HG02840 (cell line): ENCODE data around the gene USP17L5.
"Not testable (repeated sequence)": the region's sequence is repeated elsewhere in the genome, so short reads cannot be mapped to it uniquely, and the experiment has no call there.

Experiments used
- ATAC-seq: cut with Tn5 transposase; IDR thresholded peaks from one replicate; pipeline ENCODE4 v1.9.1; 2021; ENCODE audit warnings: mild to moderate bottlenecking, moderate library complexity, moderate number of reproducible peaks; ENCODE audit not compliant: unreplicated experiment, low FRiP score

Gene USP17L5, protein sequence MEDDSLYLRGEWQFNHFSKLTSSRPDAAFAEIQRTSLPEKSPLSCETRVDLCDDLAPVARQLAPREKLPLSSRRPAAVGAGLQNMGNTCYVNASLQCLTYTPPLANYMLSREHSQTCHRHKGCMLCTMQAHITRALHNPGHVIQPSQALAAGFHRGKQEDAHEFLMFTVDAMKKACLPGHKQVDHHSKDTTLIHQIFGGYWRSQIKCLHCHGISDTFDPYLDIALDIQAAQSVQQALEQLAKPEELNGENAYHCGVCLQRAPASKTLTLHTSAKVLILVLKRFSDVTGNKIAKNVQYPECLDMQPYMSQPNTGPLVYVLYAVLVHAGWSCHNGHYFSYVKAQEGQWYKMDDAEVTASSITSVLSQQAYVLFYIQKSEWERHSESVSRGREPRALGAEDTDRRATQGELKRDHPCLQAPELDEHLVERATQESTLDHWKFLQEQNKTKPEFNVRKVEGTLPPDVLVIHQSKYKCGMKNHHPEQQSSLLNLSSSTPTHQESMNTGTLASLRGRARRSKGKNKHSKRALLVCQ

DNA sequence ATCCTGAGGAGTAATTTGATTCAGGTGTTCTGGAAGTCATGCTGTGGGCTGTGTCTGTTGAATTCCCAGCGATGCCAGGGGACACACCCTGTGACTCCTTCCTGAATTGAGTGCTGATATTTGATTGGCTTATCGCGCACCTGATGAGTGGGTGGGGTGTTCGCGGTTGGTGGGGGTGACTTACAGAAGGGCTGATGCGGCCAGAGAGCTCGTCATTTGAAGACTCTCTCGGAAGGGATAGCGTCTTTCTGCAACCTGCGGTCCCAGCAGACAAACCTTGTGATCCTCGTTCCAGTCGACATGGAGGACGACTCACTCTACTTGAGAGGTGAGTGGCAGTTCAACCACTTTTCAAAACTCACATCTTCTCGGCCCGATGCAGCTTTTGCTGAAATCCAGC is at the start of gene USP17L5:
TSS of gene USP17L5 (plus strand) at position 301 of the 400 bp plus-strand sequence. CDS start at position 301, 0 bp downstream.
- ATAC-seq = not testable (repeated sequence)

- ATAC-seq = not testable (repeated sequence)
Measured at GRCh38 chr4:9324191-9324590, 15.0 kb upstream of the USP17L5 start.

- ATAC-seq = not testable (repeated sequence)
Measured at GRCh38 chr4:9324865-9325264, 14.3 kb upstream of the USP17L5 start, which contains the start of gene USP17L24. TSS of gene USP17L24 (plus strand) at chr4:9325165. CDS start at chr4:9325165, 0 bp downstream.

GRCh38 chr4:9329611-9330010 is 9.6 kb upstream of the USP17L5 start, which contains the start of gene USP17L25:
TSS of gene USP17L25 (plus strand) at chr4:9329911. CDS start at chr4:9329911, 0 bp downstream.
- not testable (repeated sequence) for ATAC-seq

DNA sequence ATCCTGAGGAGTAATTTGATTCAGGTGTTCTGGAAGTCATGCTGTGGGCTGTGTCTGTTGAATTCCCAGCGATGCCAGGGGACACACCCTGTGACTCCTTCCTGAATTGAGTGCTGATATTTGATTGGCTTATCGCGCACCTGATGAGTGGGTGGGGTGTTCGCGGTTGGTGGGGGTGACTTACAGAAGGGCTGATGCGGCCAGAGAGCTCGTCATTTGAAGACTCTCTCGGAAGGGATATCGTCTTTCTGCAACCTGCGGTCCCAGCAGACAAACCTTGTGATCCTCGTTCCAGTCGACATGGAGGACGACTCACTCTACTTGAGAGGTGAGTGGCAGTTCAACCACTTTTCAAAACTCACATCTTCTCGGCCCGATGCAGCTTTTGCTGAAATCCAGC is 4.8 kb upstream of the USP17L5 start, which contains the start of gene USP17L26:
TSS of gene USP17L26 (plus strand) at position 301 of the 400 bp plus-strand sequence. CDS start at position 301, 0 bp downstream.
- not testable (repeated sequence) for ATAC-seq

- not testable (repeated sequence) for ATAC-seq
Measured at GRCh38 chr4:9343848-9344247, 4.6 kb downstream of the USP17L5 start, which contains the start of gene USP17L27. TSS of gene USP17L27 (plus strand) at chr4:9344148. CDS start at chr4:9344148, 0 bp downstream.

DNA sequence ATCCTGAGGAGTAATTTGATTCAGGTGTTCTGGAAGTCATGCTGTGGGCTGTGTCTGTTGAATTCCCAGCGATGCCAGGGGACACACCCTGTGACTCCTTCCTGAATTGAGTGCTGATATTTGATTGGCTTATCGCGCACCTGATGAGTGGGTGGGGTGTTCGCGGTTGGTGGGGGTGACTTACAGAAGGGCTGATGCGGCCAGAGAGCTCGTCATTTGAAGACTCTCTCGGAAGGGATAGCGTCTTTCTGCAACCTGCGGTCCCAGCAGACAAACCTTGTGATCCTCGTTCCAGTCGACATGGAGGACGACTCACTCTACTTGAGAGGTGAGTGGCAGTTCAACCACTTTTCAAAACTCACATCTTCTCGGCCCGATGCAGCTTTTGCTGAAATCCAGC is 9.4 kb downstream of the USP17L5 start, which contains the start of gene USP17L28:
TSS of gene USP17L28 (plus strand) at position 301 of the 400 bp plus-strand sequence. CDS start at position 301, 0 bp downstream.
- ATAC-seq = not testable (repeated sequence)

DNA sequence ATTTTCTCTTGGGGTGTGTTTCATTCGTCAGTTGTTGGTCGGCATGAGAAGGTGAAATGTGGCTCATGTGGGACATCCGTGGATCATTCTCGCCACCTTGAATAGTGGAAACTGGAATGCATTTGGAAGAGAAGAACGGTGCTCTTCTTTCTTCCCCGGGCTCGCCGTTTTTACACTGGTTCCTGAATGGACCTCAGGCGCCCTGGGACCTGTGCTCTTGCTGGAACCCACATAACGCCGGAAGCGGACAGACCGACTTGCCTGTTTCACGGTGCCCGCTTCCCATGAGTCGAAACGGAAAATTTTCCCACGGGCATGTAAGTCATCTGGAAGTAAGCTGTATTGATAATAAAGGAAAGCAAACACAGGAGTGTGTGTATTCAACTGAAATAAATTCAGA is 11.7 kb downstream of the USP17L5 start:
- ATAC-seq = not testable (repeated sequence)

- not testable (repeated sequence) for ATAC-seq
Measured at GRCh38 chr4:9353338-9353737, 14.1 kb downstream of the USP17L5 start, which contains the start of gene USP17L29. TSS of gene USP17L29 (plus strand) at chr4:9353638. CDS start at chr4:9353638, 0 bp downstream.

- ATAC-seq = not testable (repeated sequence)
Measured at GRCh38 chr4:9362829-9363228, 23.6 kb downstream of the USP17L5 start, which contains the start of gene USP17L30. TSS of gene USP17L30 (plus strand) at chr4:9363129. CDS start at chr4:9363129, 0 bp downstream.

DNA sequence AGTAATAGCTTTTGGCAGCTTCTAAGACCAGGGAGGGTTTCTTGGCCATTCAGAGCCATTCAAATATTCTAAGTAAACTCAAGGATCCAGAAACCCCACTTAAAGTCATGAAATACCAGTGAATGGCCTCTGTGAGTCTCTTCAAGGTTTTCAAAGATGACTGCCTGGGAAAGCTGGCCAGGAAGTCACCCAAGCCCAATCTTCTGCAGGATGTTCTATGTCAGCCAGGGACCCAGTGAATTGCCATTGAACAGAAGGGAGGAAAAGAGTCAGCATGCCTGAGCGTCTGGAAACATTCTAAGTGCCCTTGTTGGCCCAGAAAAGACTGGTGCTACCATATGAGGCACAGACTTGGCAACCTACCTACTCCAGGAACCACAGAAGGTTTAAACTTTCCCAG is 40.7 kb downstream of the USP17L5 start:
- ATAC-seq = not testable (repeated sequence)

- ATAC-seq = not testable (repeated sequence)
Measured at GRCh38 chr4:9381012-9381534, 41.9 kb downstream of the USP17L5 start.

- ATAC-seq = no peak
Measured at GRCh38 chr4:9384126-9384525, 44.9 kb downstream of the USP17L5 start.

DNA sequence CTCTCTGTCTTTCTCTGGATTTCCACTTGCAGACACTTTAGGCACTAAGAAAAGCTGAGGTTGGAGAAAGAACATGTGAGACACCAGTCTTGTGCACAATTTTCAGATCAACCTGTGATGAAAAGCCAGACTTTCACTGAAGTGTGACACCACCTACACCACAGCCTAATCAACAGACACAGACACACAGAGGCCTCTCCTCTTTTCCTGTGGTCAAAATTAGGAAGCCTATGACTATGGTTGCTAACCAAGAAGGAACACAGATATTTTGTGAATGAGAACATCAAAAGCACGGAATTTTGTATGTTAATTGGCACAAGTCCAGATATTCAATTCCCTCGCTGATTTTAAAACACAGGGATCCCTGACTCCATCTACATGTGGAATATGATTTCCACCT is 49.8 kb downstream of the USP17L5 start:
- not testable (repeated sequence) for ATAC-seq
